NCI-H1694 treated with DMSO at 0.1 percent for 48 hours (cell line): ENCODE measurements around the gene CHRFAM7A.
"Not testable (repeated sequence)": the region's sequence is repeated elsewhere in the genome, so short reads cannot be mapped to it uniquely, and the experiment has no call there.

ENCODE experiments used
- DNase-seq: peaks from one replicate; lab custom pipeline; 2025; lab: John Stamatoyannopoulos, UW

Gene CHRFAM7A

DNA sequence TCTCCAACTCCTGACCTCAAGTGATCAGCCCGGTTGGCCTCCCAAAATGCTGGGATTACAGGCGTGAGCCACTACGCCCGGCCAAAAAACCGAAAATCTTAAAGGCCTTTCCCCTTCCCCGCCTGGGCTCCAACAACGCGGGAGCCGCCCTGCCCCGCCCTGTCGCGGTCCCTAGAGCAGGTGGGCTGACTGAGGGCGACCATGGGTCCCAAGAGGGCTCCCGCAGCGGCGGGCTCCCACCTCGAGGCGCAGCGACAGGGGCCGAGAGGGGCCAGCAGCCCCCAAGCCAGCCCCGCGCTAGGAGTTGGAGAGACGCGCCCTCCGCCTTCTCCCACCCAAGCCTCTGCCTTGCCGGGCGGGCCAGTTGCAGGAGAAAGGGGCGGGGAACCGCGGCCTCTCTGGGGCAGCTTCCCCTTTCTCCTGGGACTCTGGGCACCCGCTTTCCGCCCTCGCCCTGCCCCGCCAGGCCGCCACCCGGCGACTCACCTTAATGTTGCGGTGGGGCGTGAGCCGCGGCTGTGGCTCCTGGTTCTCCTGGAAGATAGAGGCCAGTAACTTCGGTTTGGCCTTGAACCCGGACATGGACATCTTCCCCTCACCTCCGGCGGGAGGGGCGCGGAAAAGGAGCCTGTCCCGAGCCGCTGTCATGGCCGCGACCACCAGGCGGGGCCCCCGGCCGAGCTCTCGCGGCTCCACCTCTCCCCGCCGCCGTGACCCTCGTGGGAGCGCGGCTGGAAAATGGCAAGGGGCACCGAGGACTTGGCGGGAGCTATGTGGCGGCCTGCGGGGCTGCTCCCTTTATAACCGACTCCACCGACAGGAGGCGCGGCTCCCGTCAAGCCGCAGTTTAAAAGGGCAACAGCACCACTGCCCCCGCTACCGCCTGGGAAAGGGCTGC, at the start of gene CHRFAM7A:
Gene CHRFAM7A (minus strand): TSS at position 775 of the 898 bp plus-strand sequence. CDS start 10,189 bp downstream, outside the sequence.
- not testable (repeated sequence) for DNase-seq

- DNase-seq, result not testable (repeated sequence)
Observed at GRCh38 chr15:30438348-30438747, 45.0 kb upstream of the CHRFAM7A start.

GRCh38 chr15:30435878-30436277, 42.5 kb upstream of the CHRFAM7A start:
- not testable (repeated sequence) for DNase-seq

DNA sequence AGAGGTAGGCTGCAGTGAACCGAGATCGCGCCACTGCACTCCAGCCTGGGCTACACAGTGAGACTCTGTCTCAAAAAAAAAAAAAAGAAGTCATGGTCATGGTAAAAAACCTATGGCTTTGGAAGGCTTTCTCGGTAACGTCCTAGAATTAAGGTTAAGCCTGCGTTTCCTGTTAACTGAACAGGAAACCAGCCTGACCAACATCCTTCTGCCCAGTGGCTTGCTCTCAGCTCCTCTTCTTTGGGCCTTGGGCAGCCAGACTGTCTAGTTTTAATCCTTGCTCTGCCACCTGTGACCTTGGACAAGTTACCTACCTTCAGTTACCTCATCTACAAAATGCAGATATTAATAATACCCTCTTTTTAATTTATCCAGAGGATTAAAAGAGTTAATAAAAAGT, 27.4 kb upstream of the CHRFAM7A start:
- DNase-seq, result not testable (repeated sequence)

DNA sequence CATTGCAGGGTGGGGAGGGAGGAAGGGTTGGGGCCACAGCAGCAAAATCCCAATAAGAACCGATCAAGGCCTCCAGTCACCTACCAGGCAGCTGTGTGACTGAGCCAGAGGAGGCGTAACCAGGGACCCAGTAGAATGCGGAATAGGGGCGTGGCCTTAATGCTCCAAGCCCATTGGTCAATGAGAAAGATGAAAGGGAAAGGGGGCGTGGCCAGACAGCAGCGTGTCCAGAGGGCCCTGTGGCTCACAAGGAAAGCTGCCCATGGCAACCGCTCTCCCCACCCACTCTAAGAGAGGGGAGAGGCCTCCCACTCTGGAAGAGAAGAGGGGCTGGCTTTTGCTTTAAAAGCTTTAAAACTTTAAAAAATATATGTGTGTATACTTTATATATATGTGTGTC, 20.8 kb upstream of the CHRFAM7A start, which contains the start of gene GOLGA8R:
Gene GOLGA8R (minus strand): TSS at position 101 of the 400 bp plus-strand sequence. CDS start 98 bp downstream, at position 3.
- DNase-seq, result not testable (repeated sequence)

DNA sequence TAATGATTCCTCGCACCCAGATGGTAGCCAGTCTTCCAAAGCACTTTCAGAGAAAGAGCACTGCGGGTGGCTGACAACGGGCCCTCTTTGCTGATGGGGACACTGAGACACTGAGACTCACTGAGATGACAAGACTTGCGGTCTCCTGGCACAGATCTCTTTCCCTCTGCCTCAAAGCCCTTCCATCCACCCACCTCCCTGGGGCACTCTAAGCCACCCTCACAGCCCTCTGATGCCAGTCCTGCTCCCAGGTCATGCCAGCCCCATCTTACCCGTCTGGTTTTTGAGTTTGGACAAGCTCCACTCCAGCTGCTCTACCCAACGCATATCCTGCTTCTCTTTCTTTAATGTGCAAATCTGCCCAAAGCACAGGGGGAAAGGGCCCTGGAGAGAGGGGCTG, 14.3 kb upstream of the CHRFAM7A start:
- not testable (repeated sequence) for DNase-seq

DNA sequence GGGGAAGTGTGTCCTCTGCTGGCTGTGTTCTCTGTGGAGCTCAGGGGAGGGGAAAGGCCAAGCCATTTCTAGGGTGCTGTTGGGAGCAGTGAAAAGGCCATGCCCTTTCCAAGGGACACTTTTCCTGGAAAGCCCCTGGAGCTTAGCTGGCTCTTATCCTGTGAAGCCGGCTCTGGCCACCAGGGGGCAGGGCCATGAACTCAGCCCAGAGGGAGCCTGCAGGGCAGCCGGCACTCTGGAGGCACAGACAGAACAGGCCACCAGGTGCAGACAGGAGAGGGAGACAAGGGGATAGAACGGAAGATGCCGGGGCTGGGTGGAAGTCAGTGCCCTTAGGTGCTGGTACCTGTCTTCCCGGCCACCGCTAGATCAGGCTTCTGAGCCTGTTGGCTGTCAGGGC, 5.6 kb upstream of the CHRFAM7A start:
- not testable (repeated sequence) for DNase-seq

DNA sequence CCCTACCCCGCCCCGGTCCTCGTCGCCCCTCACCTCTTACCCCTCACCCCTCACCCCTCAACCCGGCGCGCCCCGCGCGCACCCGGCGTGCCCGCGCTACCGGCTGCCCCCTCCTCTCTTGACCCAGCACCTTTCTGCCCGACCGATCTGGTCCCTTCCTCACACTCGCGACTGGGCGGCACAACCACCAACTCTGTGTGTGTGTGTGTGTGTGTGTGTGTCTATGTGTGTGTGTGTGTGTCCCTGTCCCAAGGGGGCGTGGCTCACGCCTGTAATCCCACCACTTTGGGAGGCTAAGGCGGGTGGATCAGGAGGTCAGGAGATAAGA, 288 bp upstream of the CHRFAM7A start:
- not testable (repeated sequence) for DNase-seq

- not testable (repeated sequence) for DNase-seq
Observed at GRCh38 chr15:30386318-30386887, 6.9 kb downstream of the CHRFAM7A start.

- not testable (repeated sequence) for DNase-seq
Observed at GRCh38 chr15:30377082-30377413, 16.3 kb downstream of the CHRFAM7A start.

GRCh38 chr15:30376375-30377081, 16.8 kb downstream of the CHRFAM7A start:
- DNase-seq, result not testable (repeated sequence)

GRCh38 chr15:30375872-30376271, 17.5 kb downstream of the CHRFAM7A start:
- not testable (repeated sequence) for DNase-seq

DNA sequence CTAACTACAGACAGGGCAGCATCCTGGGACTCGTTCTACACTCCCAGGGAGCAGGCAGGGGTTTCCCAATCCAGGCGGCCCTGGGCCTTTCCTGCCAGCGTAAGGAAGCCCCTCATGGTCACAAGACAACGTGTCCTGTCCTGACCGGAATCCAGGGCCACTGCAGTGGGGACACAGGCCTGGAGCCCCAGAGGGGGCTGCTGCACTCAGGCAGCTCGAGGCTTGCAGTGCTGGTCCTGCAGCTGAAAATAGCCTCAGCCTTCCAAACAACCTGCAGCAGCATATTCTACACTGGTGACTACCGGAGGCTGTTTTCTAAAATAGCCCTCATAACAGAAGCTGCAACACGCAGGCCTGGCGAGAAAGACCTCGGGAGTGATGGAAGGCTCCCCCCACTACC, 18.5 kb downstream of the CHRFAM7A start:
- not testable (repeated sequence) for DNase-seq

DNA sequence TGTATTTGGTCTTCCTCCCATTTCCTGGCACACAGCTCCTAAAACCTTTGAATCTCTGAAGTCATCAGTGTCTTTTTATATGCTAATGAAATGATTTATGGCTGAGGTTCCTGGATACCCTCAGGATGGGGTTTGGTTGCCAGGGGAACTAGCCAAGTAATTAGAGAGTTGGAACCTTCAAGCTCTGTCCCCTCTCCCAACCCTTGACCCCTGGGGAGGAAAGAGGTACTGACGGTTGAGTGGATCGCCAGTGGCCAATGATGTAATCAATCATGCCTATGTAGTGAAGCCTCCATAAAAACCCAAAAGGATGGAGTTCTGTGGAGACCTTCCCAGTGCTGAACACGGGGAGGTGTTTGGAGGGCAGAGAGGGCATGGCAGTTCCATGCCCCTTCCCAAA, 25.1 kb downstream of the CHRFAM7A start:
- DNase-seq, result not testable (repeated sequence)

DNA sequence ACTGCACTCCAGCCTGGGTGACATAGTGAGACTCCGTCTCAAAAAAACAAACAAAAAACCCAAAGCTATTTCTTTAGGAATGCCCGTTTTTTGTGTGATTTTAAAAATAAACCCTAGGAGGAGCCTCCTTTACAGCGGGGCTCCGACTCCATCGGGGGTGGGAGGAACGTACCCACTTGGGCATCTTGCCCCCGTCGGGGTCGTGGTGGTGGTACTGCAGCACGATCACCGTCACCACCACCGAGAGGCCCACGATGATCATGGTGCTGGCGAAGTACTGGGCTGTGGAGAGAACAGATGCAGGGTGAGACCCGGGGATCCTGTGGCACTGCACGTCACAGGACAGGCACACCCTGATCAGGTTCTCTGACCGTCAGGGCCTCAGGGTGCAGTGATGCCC, 26.1 kb downstream of the CHRFAM7A start:
- not testable (repeated sequence) for DNase-seq

- not testable (repeated sequence) for DNase-seq
Observed at GRCh38 chr15:30361404-30361803, 31.9 kb downstream of the CHRFAM7A start.

- DNase-seq, result not testable (repeated sequence)
Observed at GRCh38 chr15:30360990-30361389, 32.4 kb downstream of the CHRFAM7A start.

DNA sequence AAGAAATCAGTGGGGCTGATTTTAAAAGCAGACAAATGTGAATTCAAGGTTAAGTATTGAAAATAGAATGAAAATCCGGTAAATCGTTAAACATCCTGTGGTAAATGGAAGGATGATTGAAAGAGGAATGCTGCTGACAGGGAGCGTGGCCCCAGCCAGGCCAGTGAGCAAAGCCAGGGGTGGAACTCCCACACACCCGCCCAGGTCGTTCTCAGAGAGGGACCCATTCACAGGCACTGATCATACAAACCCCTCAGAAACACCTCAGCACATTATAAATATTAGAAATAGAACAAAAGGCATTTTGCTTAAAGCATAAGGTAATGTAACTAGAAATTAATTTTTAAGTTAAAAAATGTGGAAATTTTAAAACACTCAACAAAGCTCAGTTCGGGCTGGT, 38.3 kb downstream of the CHRFAM7A start:
- not testable (repeated sequence) for DNase-seq

DNA sequence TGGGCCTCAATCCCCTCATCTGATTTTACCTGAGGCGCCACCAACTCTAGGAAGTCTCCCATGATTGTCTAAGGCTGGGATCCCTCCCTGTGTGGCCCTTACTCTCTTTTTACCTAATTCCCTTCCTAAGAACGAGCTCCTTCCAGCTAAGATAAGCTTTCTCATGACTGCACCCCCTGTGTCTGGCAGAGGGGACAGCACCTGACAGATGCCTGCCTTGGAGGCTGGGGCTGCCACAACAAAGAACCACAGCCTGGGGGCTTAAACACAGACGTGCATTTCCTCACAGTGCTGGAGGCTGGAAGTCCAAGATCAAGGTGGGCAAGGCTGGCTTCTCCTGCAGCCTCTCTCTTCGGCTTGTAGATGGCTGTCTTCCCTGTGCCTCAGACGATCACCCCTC, 43.5 kb downstream of the CHRFAM7A start:
- DNase-seq, result not testable (repeated sequence)

- not testable (repeated sequence) for DNase-seq
Observed at GRCh38 chr15:30336584-30336983, 56.8 kb downstream of the CHRFAM7A start.

GRCh38 chr15:30334152-30334551, 59.2 kb downstream of the CHRFAM7A start:
- DNase-seq, result not testable (repeated sequence)

DNA sequence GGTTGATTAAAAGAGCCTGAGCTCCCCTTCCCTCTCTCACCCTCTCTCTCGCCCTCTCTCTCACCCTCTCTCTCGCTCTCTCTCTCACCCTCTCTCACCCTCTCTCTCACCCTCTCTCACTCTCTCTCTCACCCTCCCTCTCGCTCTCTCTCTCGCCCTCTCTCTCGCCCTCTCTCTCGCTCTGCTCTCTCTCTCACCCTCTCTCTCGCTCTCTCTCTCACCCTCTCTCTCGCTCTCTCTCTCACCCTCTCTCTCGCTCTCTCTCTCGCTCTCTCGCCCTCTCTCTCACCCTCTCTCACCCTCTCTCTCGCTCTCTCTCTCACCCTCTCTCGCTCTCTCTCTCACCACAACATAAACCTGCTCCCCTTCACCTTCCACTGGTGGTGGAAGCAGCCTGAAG, 67.2 kb downstream of the CHRFAM7A start:
- DNase-seq, result not testable (repeated sequence)
